NCI-H146 treated with DMSO at 0.1 percent for 48 hours (cell line): Measurements from ENCODE around the gene HOXA13.

Experiments
- DNase-seq: peaks from one replicate; lab custom pipeline; 2025; ENCODE audit not compliant: unreplicated experiment; lab: John Stamatoyannopoulos, UW

HOXA13 gene

DNA sequence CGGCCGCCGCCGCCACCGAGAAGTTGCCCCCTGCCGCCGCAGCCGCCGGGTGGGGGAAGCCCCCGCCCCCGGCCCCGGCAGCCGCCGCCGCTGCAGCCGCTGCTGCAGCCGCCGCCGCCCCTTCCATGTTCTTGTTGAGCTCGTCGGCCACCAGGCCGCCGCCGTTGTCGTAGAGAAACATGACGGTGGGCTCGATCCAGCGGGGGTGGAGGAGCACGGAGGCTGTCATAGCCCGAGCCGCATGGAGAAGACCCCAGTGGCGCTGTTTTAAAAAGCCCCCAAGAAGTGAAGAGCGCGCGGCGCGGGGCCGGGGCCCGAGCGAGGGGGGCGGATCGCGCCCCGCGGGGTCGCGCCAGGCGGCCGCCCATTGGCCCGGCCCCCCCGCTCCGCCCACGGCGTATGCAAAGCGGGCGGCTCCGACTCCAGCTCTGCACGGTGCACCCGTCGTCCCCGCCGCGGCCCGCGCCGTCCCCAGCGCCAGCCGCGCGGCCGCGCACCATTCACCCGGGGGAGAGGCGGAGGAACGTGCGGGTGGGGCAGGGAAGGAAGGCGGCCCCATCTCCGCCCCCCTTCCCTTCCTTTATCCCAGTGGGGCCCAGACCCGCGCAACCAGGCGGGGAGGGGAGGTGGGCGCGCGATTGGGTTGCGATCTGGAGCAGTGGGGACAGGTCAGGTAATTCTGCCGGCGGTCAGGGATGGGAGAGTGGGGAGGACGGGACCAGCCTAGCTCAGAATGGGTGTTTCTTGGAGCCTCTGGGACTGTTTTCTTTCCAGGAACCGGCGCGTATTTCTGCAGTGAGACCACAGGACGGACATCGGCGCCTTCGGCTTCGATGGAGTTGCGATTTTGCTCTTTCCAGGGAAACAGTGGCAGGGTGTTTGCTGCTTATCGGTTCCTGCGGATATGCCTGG is at the start of gene HOXA13:
TSS of gene HOXA13 (minus strand) at position 243 of the 912 bp plus-strand sequence. CDS start at position 229, 14 bp downstream.
- peak; percentile 25 for DNase-seq

DNA sequence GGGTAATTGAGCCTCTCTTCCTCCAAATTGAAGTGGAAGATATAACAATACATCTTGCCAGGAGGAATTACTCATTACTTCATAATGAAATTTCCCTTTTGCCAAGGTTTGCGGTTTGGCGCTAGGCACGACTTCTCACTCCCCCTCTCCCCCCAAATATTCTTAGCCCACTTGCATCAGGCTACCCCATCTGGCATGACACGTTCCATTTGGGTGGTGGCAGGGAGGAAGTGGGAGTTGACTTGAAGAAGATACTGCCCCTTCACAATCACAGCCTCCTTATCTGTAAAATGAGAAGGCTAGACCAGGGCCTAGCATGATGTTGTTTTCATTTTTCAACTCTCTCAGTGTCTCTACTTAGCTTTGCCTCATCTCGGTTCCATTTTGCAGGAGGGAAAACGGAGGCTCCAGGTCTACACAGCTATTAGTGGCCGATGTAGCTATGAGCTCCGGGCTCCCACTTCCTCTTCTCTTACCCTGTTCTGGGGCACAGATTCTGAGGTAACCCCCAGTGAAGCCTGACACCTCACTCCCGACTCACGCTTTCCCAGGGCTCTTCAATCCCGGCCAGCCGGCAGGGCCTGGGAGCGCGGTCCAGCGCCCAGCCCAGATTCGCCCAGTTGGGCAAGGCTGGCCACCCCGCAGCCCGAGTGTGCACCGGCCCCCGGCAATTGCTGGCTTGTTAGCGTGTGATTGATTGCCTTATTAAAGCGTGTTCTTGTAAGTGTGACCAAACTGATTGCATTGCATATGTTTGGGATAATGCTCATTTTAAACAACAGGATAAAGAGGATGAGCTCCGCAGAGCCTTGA is 49.2 kb upstream of the HOXA13 start:
- DNase-seq: no peak

DNA sequence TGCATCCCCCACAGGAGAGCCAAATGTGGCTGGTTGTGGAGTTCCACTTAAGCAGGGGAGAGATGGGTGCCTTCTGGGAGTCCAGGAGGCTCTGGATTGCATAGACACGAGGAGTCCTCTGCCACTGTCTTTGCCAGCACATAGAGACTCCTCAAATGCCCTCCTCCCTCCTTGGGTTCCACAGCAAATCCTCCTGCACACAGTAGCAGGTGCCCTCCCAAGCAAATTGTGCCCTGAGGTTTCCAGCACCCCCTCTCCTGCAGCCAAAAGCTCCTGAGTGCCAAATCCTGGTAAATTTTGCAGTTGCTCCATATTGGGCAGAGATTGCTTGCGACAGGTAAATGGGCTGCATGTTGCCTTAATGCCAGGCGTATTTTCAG is 48.5 kb upstream of the HOXA13 start:
- DNase-seq: no peak

DNA sequence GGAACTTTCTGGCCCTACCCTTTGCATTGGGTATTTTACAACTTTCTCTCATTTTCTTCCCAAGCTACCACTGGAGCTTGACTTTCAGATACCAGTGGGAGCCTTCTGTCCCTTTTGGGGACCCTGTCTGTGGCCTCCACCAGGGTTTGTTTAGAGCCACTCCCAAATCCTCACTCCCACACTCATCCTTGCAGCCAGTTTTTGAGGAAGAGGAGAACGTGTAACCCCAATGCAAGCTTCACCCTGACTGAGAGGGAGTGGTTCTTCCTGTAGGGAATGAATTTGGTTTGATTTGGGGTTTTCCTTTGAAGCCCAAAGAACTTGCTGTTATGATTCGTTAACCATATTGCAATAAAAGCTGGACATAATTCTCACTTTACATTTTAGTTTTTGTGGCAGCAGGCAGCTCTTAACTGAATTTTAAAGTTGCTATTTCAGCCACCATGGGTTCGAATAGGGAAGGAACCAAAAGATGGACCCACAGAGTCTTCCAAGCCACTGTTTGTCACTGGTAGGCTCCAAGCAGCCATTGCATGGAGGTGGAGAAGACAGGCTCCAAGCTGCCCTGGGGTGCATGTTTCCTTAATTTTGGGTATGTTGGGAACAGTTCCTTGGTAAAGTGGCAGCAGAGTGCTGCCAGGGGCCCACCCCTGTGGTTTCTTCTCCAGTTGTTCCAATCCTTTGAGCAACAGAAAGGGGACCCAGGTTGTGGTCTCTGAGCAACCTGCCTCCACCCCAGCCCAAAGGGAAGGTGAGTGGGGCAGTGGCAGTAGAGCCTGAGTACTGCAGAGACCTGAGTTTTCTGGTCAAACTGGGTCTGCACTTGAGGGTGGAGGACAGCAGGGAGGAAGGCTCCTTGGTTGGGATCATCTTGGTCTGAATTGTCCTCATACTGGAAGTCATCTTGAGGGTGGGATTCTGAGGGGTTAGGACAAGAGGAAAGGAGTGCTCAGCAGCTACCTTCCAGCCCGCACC is 47.8 kb upstream of the HOXA13 start:
- no peak for DNase-seq

DNA sequence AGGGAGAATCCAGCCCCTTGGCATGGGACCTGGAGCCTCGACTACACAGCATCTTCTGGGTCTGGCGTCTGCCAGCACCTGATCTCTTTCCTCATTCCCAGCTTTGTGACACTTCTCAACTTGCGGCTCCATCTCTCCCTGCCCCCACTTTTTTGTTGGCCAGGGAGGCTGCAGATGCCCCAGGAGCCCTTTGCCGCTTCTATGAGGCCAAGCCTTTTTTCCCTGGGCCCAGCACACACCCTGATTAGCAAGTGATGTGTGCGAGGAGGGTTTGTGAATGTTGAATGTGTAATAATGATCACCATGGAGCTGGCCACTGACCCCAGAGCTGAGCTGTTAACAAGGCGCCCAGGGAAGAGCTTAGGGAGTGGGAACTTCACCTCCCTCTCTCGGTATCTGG is 47.1 kb upstream of the HOXA13 start:
- no peak for DNase-seq

DNA sequence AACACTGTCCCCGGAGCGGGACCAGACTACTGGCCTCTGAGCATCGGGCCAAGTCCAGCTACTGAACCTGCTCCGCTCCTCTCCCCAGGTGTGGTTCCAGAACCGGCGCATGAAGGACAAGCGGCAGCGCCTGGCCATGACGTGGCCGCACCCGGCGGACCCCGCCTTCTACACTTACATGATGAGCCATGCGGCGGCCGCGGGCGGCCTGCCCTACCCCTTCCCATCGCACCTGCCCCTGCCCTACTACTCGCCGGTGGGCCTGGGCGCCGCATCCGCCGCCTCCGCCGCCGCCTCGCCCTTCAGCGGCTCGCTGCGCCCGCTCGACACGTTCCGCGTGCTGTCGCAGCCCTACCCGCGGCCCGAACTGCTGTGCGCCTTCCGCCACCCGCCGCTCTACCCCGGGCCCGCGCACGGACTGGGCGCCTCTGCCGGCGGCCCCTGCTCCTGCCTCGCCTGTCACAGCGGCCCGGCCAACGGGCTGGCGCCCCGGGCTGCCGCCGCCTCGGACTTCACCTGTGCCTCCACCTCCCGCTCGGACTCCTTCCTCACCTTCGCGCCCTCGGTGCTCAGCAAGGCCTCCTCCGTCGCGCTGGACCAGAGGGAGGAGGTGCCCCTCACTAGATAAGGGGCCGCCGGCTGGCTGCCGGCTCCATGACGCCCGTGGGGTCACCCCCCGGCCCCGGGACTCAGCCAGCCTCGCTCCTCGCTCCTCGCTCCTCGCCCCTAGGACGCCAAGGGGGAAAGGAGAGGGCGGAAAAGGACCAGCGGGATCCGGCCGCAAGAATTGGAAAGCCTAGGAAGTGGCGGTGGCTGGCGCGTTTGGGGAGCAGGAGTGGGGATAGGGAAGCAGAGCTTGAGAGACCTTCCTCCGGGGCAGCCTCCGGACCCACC is 46.2 kb upstream of the HOXA13 start:
- DNase-seq: no peak

DNA sequence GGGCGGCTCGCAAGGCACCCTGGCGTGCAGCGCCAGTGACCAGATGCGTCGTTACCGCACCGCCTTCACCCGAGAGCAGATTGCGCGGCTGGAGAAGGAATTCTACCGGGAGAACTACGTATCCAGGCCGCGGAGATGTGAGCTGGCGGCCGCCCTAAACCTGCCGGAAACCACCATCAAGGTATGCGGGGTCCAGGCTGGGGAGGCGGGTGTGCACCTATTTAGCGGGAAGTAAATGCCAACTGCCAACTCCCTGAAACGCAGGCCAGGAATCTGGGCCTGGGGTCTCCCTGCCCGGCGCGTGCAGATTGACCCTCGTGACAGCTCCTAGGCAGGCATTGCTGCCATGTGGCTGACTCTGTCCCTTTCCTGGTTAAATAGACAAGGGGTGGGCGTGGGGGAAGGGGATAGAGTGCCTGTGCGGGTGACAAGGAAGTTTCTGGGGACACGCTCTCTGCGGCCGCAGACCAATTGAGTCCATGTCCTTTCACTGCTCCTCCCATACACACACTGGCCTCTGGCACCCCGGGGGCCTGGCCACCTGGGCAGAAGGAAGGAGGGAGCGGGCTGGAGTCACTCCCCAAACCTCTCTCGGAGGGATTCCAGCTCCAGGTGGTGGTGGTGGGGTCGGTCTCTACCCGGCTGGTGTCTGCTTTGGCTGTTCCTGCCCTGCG is 45.4 kb upstream of the HOXA13 start:
- DNase-seq: no peak

DNA sequence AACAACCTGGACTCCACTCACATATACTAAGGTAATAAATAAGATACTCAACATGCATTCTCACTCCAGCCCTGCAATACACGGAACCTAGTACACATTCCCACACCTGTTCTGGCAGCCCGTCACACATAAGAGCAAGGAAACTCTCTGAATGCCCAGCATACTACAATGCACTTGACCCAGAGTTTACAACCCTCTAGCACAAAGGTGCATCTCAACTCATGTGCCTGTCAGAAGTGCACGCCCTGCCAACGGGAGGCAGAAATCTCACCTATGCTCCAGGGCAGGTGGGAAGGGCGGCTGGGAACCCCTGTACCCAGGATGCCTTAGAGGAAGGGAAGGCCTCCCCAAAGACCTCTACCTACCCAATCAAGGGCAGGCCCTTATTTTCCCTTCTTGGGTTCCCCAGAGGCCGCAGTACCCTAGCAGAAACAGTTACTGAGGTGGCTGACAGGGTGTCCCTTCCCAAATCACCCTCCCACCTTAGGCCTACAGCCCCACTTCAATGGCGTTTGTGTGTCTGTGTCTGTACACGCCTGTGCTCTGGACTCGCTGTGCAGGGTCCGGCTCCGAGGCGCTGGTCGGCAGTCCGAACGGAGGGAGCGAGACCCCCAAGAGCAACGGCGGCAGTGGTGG is 44.7 kb upstream of the HOXA13 start:
- no peak for DNase-seq

DNA sequence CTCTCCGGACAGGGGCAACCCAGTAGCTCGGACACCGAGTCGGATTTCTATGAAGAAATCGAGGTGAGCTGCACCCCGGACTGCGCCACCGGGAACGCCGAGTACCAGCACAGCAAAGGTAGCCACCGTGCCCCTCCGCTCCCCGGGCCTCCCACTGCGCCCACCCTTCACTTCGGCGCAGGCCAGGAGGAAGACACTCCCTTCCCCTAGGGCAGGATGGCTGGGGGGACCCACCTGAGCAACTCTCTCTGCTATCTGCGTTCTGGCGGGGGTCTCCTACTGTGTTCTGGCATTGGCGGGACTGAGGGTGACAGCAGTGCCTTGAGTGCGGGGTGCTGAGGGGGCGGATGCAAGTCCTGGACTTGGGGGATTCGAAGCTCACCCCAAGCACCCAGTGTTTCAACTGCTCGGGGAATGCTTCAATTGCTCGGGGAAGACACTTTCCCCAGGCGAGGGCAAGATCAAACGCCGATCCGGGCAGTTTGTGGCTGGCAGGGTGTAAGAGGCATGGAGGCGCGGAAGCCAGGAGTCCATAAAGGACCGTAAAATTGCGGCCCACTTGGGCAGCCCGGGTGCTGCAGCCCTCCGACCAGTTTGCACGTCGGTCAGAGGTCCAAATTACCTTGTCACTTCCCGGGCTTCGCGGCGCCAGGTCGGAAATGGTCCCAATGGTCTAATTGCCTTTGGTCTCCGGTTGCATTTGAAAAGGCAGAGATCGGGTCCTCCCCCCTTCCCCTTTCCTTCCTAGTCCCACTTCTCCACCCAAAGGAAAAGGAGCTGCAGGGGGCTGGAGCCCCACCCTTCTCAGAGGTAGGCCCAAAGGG is 43.7 kb upstream of the HOXA13 start:
- DNase-seq: no peak

DNA sequence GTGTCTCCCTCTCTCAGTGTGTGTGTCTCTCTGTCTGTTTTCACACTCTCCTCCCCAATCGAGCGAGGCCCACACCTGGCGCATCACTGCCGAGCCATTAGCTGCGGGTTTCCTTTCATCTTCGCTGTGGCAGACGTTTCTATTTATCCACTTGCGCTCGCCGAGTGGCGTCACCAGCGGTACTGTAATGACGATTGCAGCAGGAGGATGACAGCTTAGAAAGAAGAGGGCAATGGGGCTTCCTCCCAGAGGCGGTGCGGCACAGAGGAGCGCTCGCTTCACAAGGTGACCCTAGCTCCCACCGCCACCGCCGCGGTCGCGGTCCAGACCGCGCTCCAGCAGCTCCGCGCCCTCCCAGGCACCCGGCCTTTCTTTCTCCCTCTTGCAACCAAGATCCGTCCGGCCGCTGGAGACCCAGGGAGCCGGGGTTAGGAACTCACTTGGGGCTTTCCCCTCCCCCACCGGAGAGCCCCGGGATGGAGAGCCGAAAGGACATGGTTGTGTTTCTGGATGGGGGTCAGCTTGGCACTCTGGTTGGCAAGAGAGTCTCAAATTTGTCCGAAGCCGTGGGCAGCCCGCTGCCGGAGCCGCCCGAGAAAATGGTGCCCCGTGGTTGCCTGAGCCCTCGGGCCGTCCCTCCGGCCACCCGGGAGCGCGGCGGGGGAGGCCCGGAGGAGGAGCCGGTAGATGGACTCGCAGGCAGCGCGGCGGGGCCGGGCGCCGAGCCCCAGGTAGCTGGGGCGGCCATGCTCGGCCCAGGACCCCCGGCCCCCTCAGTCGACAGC is 42.9 kb upstream of the HOXA13 start, which contains the start of gene EVX1:
TSS of gene EVX1 (plus strand) at position 248 of the 785 bp plus-strand sequence. CDS start at position 477, 229 bp downstream.
- DNase-seq: peak; percentile 25

DNA sequence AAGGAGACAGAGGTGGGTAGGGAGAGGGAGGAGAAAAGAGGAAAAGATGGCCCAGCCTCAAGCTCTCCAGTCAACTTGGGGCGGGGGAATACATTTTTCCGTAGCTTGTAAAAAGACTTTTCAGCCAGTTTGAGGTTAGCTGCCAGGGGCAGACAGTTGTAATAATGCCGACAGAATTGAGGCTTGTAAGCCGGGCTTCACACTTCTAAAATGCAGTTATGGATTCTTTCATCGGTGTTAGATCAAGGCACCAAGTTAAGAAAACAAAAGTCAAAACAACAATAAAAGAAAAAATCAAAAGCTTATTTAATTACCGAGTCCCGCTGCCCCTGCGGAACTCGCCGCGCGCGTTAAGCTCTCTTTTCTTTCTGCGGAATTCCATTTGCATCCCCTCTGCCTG is 42.3 kb upstream of the HOXA13 start:
- no peak for DNase-seq

DNA sequence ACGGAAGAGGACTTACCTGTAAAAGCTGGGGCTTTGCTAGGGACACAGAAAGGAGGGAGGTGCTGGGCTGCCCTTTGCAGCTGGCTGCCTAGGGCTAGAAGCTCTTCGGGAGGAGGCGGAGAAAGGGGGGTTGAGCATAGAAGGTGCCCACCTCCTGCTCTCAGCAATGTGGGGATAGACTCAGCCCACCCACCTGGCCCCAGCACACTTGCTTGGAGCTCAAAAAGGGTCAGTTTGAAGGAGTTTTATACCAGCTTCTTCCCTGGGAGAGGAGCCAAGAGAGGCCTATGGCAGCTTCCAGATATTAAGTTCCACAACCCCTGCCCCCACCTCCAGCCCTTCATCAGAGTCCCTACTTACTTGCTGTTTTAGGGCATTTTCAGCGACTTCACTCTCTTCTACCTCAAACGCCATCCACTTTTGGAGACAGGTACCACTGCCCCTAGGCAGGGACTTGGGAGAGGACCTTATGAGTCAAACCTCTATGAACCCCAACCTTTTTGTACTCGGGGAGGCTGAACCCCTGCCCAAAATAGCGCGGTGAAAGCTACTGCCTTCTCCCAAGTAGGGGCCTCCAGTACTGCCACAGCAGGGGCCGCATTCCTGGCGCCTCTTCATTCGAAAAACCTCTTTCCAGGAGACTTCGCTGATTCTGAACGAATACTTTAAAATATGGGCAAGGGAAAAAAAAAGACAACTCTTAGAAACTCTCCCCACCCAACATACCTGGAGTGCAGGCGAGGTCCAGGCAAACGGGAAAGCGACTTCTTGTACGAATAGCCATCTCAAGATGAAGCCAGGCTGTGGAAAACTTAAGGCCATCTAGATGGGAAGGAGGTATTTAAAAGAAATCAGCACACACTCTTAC is 41.5 kb upstream of the HOXA13 start:
- no peak for DNase-seq

DNA sequence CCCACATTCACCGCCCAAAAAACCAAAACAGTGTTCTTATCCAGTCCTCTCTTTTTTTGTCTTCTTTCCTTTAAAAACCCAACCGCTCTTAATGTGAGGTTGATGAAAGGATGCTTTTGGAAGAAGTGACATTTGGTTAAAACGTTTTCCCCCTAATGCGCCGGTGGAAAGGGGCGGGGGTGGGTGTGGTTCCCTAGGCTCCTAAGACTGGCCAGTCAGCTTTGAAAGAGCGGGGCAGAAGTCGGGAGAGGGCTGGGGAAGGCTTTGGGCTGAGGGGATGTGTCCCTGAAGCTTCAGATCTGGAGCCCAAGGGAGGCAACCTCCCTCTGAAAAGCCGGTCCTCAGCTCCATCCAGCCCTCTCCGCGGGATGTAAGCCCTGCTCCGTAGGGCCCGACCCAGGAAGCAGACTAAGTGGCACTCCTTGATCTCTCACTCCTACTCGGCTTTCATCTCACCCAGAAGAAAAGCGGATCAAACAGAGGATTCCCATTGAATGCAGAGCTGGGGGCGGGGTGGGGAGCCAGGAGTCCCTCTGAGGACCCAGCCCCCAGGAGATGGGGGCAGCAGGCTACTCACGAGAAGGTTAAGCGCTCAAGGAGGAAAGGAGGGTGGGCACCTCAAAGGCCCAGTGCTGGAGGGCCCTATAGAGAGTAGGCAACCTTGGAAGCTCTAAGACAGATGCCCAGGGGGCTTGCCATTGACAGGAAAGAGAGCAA is 40.3 kb upstream of the HOXA13 start:
- no peak for DNase-seq

DNA sequence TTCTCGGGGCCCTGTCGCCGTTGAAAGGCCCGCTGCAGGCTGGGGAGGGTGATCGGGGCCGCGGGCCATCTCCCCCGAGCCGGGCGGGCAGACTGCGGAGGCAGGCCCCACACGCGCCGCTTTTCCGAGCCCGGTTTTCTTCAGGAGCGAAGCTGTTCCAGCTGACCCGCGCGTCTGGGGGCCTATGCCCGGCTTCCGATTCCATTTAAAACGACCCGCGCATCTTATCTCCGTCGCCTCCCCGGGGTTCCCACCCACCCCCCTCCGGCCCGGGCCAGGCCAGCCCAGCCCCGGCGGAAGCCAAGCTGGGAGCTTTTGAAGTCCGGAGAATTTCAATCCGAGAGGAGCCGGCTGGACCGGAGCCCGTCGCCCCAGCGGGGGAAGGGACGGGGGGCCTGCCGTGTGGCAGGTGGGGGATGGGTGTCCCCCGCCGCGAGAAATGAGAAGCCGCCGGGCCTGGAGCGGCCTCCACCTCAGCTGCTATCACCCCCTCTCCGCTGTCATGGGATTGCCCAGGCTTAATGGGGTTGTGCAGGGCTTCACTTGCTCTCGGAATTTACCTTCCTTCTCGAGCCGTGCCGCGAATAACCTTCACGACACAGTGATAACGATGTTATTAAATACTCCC is 39.6 kb upstream of the HOXA13 start:
- no peak for DNase-seq

DNA sequence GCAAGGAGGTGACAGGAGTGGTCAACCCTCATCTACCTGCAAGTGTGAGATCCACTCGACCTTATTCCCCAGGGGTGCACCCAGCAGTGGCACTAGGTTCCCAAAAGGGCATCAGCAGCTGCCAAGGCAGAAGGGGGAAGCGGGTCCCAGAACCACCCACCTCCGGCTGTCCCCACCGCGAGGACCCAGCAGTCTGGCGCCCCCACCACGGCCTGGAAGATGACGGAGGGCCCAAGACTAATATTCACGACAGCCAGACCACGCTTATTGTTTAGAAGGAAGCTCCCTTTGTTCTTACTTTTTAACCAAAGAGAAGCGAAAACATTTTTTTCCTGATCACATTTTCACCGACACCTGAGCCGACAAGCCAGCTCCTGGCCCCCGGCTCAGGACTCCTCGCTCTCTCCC is 39.1 kb upstream of the HOXA13 start:
- no peak for DNase-seq
